Smooth muscle cell (in vitro differentiated cells): Measurements from ENCODE around the gene CHRNA7. TPM values are rescaled to one million over a fixed set of nuclear protein-coding genes. Genes with fewer than 3 reads are reported as not detected.

Experiments used
- DNase-seq: peaks from one replicate; lab custom pipeline; 2025; ENCODE audit not compliant: unreplicated experiment; lab: John Stamatoyannopoulos, UW
- H2AFZ ChIP-seq: fragments of 200-600 bp; sonication (generic); 2 replicates; pipeline ENCODE4 v1.6.0; 2016; ENCODE audit warnings: antibody characterized with exemption, low read depth, mild to moderate bottlenecking
- H3F3A ChIP-seq: fragments of 200-600 bp; sonication (generic); 2 replicates; pipeline ENCODE4 v1.6.0; 2017; ENCODE audit warnings: antibody characterized with exemption, low read depth
- H3K27ac ChIP-seq: fragments of 200-600 bp; sonication (generic); 2 replicates; pipeline ENCODE4 v1.5.1; 2016; ENCODE audit warnings: low read depth, mild to moderate bottlenecking
- H3K27me3 ChIP-seq: fragments of 200-600 bp; sonication (generic); 2 replicates; pipeline ENCODE4 v1.6.1; 2016; ENCODE audit warnings: low read depth, mild to moderate bottlenecking
- H3K36me3 ChIP-seq: fragments of 200-600 bp; sonication (generic); 2 replicates; pipeline ENCODE4 v1.5.1; 2016; ENCODE audit warnings: low read depth
- H3K4me1 ChIP-seq: fragments of 200-600 bp; sonication (generic); 2 replicates; pipeline ENCODE4 v1.5.1; 2016; ENCODE audit warnings: low read depth
- H3K4me2 ChIP-seq: fragments of 200-600 bp; sonication (generic); 2 replicates; pipeline ENCODE4 v1.6.0; 2016; ENCODE audit warnings: mild to moderate bottlenecking
- H3K4me3 ChIP-seq: fragments of 200-600 bp; sonication (generic); 2 replicates; pipeline ENCODE4 v1.5.1; 2016; ENCODE audit warnings: mild to moderate bottlenecking
- H3K79me2 ChIP-seq: fragments of 200-600 bp; sonication (generic); 2 replicates; pipeline ENCODE4 v1.6.0; 2016; ENCODE audit warnings: low read depth, mild to moderate bottlenecking
- H3K9ac ChIP-seq: fragments of 200-600 bp; sonication (generic); 2 replicates; pipeline ENCODE4 v1.6.0; 2016; ENCODE audit warnings: low read depth
- H3K9me3 ChIP-seq: fragments of 200-600 bp; sonication (generic); replicated peaks from 2 replicates; pipeline ENCODE4 v1.5.1; 2016; ENCODE audit warnings: low read depth
- H4K20me1 ChIP-seq: fragments of 200-600 bp; sonication (generic); 2 replicates; pipeline ENCODE4 v1.6.0; 2016; ENCODE audit warnings: low read depth
- CTCF ChIP-seq: fragments of 200-600 bp; sonication (generic); IDR thresholded peaks from 2 replicates; pipeline ENCODE4 v1.5.1; 2017; ENCODE audit warnings: borderline replicate concordance, mild to moderate bottlenecking, antibody characterized with exemption; ENCODE audit not compliant: insufficient read depth, poor library complexity, severe bottlenecking
- WGBS: methylation state at CpG from one replicate; pipeline ENCODE4 v1.1.7; 2016; ENCODE audit warnings: low lambda C conversion rate; 5-methylcytosine and 5-hydroxymethylcytosine counted together
- polyA plus RNA-seq: library from polyadenylated mRNA; unstranded; fragments of >200 nt; fragmentation: Nextera tagmentation; extraction: Ambion mirVana; gene quantifications from 2 replicates; pipeline ENCODE4 v1.2.1, GENCODE V29; 2016
- total RNA-seq: library from RNA; depleted of rRNA; stranded (reverse); fragments of >200 nt; gene quantifications from 2 replicates; pipeline ENCODE4 v1.2.3, GENCODE V29; 2014

CHRNA7 gene
- total and polyA plus RNA-seq, 2 experiments from 2014 or later, result 1.2 to 2.5 TPM

DNA sequence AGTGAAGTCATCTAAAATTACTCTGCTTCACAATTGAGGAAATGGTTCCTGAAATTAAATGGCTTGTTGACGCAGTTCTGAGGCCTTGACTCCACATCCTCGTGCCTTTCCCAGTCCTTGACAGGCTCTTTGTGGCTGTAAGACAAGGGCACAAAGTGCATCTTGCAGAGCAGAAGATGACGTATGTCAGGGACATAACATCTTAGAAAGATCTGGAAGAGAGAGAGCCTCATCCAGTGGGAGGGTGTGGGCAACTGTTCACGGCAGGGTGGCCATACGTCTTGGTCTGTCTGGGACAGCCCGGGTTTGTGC lies 91.0 kb downstream of the CHRNA7 start:
- Histone ChIP-seq H3K9me3 (no peaks in the 10 kb centered on the region), H4K20me1 (no peaks in the 10 kb centered on the region), H3F3A (no peaks in the 10 kb centered on the region), H3K4me1 (peaks cover 5% of the 10 kb centered on the region), H3K27ac (no peak overlapping the region), H3K4me2 (no peak overlapping the region), H3K79me2 (no peaks in the 10 kb centered on the region), H3K27me3 (no peaks in the 10 kb centered on the region), H2AFZ (no peak overlapping the region), H3K9ac (no peak overlapping the region), H3K4me3 (no peak overlapping the region), H3K36me3 (no peaks in the 10 kb centered on the region)
- no peak for TF ChIP-seq CTCF
- 94% methylated on average over 6 of the region's 6 CpGs for WGBS
- DNase-seq, result no peak

- H3K27me3 ChIP-seq, result no peaks in the 10 kb centered on the region
- H3K79me2 ChIP-seq, result no peaks in the 10 kb centered on the region
- 96% methylated on average over 4 of the region's 4 CpGs for WGBS
- no peak for TF ChIP-seq CTCF
- H3K4me2 ChIP-seq, result no peak overlapping the region
- H3K4me1 ChIP-seq, result peaks cover 5% of the 10 kb centered on the region
- H3K4me3 ChIP-seq, result no peak overlapping the region
- no peaks in the 10 kb centered on the region for H3K36me3 ChIP-seq
- no peak overlapping the region for H3K27ac ChIP-seq
- no peaks in the 10 kb centered on the region for H3K9me3 ChIP-seq
- DNase-seq, result no peak
- H4K20me1 ChIP-seq, result no peaks in the 10 kb centered on the region
- H2AFZ ChIP-seq, result no peak overlapping the region
- no peak overlapping the region for H3K9ac ChIP-seq
- no peaks in the 10 kb centered on the region for H3F3A ChIP-seq
These were observed 91.7 kb downstream of the CHRNA7 start for GRCh38 chr15:32122013-32122412.

DNA sequence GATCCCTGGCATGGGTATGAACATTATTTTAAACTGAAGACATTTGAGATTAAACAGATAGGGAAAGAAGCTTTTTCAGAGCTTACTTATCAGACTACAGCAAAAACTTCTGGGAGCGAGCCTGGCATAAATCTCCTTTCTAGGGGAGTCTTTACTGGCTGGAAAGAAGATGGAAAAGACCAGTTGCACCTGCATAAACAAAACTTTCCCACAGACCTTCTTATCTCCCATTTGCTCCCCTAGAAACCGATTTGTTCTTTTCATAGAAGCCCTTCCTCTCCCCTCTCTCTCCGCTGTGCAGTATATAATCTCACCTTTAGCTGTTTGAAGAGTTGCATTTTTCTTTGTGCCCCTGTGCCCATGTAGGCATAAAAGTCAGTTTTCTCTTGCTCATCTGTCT lies 93.2 kb downstream of the CHRNA7 start:
- Histone ChIP-seq H3F3A (no peaks in the 10 kb centered on the region), H3K79me2 (no peaks in the 10 kb centered on the region), H2AFZ (no peak overlapping the region), H4K20me1 (no peaks in the 10 kb centered on the region), H3K36me3 (no peaks in the 10 kb centered on the region), H3K9ac (no peak overlapping the region), H3K4me1 (peaks cover 5% of the 10 kb centered on the region), H3K4me2 (no peak overlapping the region), H3K9me3 (no peaks in the 10 kb centered on the region), H3K27ac (no peak overlapping the region), H3K4me3 (no peak overlapping the region), H3K27me3 (no peaks in the 10 kb centered on the region)
- no peak for DNase-seq
- TF ChIP-seq CTCF, result no peak
- WGBS, result 86% methylated on average over 3 of the region's 3 CpGs

DNA sequence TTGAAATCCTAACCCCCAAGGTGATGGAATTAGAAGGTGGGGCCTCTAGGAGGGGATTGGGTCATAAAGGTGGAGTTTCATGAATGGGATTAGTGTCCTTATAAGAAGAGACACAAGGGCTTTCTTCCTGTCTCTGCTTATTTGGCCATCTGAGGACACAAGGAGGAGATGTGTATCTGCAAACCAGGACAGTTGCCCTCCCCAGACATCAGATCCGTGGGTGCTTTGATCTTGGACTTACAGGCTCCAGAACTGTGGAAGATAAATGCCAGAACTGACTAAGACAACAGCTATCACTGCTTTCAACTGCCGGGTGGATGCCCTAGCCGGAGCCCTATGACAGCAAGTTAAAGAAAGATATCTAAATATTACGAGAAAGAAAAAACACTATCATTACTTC lies 94.4 kb downstream of the CHRNA7 start:
- WGBS, result 5% methylated on average over 4 of the region's 4 CpGs

More for the DNA sequence above, 94.4 kb downstream of the CHRNA7 start:
- no peak for TF ChIP-seq CTCF
- no peak overlapping the region for H2AFZ ChIP-seq
- H3K4me1 ChIP-seq, result peaks cover 5% of the 10 kb centered on the region
- H3K4me2 ChIP-seq, result no peak overlapping the region
- H3K36me3 ChIP-seq, result no peaks in the 10 kb centered on the region
- no peaks in the 10 kb centered on the region for H3K9me3 ChIP-seq
- no peak overlapping the region for H3K4me3 ChIP-seq
- H3K9ac ChIP-seq, result no peak overlapping the region
- no peaks in the 10 kb centered on the region for H3F3A ChIP-seq
- H3K27me3 ChIP-seq, result no peaks in the 10 kb centered on the region
- no peak overlapping the region for H3K27ac ChIP-seq
- H3K79me2 ChIP-seq, result no peaks in the 10 kb centered on the region
- no peak for DNase-seq
- H4K20me1 ChIP-seq, result no peaks in the 10 kb centered on the region
